Measurements from ENCODE around the gene SNAP91. TPM values are rescaled to one million over a fixed set of nuclear protein-coding genes. Genes with fewer than 3 reads are reported as not detected.

Gene SNAP91
- total RNA-seq, 1 experiment from 2014 or later = not detected

GRCh38 chr6:83546636-83547035 is 162.3 kb downstream of the SNAP91 start:
- TF ChIP-seq, protein P1, sequence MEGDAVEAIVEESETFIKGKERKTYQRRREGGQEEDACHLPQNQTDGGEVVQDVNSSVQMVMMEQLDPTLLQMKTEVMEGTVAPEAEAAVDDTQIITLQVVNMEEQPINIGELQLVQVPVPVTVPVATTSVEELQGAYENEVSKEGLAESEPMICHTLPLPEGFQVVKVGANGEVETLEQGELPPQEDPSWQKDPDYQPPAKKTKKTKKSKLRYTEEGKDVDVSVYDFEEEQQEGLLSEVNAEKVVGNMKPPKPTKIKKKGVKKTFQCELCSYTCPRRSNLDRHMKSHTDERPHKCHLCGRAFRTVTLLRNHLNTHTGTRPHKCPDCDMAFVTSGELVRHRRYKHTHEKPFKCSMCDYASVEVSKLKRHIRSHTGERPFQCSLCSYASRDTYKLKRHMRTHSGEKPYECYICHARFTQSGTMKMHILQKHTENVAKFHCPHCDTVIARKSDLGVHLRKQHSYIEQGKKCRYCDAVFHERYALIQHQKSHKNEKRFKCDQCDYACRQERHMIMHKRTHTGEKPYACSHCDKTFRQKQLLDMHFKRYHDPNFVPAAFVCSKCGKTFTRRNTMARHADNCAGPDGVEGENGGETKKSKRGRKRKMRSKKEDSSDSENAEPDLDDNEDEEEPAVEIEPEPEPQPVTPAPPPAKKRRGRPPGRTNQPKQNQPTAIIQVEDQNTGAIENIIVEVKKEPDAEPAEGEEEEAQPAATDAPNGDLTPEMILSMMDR (IDR thresholded peaks at IDR 0.05; ENCODE audit: insufficient read depth in 1 of 2, low read depth in 1 of 2, low read length in 1 of 2, severe bottlenecking in 1 of 2, unreplicated experiment in 1 of 2) = no peak
- H3K36me3 Mint-ChIP-seq (ENCODE audit: insufficient read depth, unreplicated experiment) = no peaks in the 10 kb centered on the region
- no peak overlapping the region for H3K4me3 ChIP-seq (ENCODE audit: low read depth, low read length)
- DNase-seq = no peak
- no peaks in the 10 kb centered on the region for H3K27me3 ChIP-seq (replicated peaks; ENCODE audit: control insufficient read depth, insufficient read depth, low read length)
- H3K9me3 Mint-ChIP-seq (ENCODE audit: unreplicated experiment) = no peaks in the 10 kb centered on the region
- H3K4me1 Mint-ChIP-seq (ENCODE audit: low read depth, unreplicated experiment) = no peaks in the 10 kb centered on the region
- H3K9me3 ChIP-seq = no peaks in the 10 kb centered on the region
- no peak overlapping the region for H3K4me3 Mint-ChIP-seq (ENCODE audit: unreplicated experiment)
- no TSS peak for BruUV-seq (replicated peaks)
- intact Hi-C loops (cut with micrococcal nuclease; ENCODE audit: unreplicated experiment) = no loop called here
- ChIA-PET POLR2A (no interaction called here), CTCF (interaction anchor here (0.7 to 1.4 kb wide), 2 partner anchors 11 to 481 kb away, joined by 3 to 4 read pairs; no protein-coding TSS in a partner anchor)
- peaks cover 6% of the 10 kb centered on the region for H3K27me3 Mint-ChIP-seq (ENCODE audit: insufficient read depth, unreplicated experiment)
- no peaks in the 10 kb centered on the region for H3K36me3 ChIP-seq (ENCODE audit: control insufficient read depth, insufficient read depth, low read length)
- no peak overlapping the region for H3K27ac Mint-ChIP-seq (ENCODE audit: unreplicated experiment)
- H3K4me1 ChIP-seq = no peaks in the 10 kb centered on the region; the same call in 1 of the 2 replicates

DNA sequence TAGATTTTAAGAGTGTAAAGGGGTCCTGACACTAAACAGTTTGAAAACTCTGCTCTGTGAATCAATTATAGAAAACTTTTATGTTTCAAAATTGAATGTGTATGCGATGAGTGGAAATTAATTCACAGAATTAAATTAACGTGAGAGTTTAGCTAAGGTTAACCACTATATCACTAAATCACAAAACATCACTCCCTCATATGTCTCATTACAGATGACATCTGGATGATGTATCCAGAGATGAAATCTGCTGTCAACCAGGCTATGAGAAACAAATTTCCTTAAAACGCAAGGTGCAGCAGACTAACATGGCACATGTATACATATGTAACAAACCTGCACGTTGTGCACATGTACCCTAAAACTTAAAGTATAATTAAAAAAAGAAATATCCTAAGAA is 169.2 kb downstream of the SNAP91 start:
- no TSS peak for BruUV-seq (replicated peaks)
- peaks cover 16% of the 10 kb centered on the region for H3K4me1 Mint-ChIP-seq (ENCODE audit: low read depth, unreplicated experiment)
- H3K36me3 Mint-ChIP-seq (ENCODE audit: insufficient read depth, unreplicated experiment) = no peaks in the 10 kb centered on the region
- H3K9me3 Mint-ChIP-seq (ENCODE audit: unreplicated experiment) = no peaks in the 10 kb centered on the region
- H3K4me1 ChIP-seq = peaks cover 6% of the 10 kb centered on the region
- no peak overlapping the region for H3K4me3 ChIP-seq (ENCODE audit: low read depth, low read length)
- TF ChIP-seq, protein P1 (IDR thresholded peaks at IDR 0.05; ENCODE audit: insufficient read depth in 1 of 2, low read depth in 1 of 2, low read length in 1 of 2, severe bottlenecking in 1 of 2, unreplicated experiment in 1 of 2) = no peak
- peaks cover 10% of the 10 kb centered on the region for H3K27me3 Mint-ChIP-seq (ENCODE audit: insufficient read depth, unreplicated experiment)
- no peak overlapping the region for H3K4me3 Mint-ChIP-seq (ENCODE audit: unreplicated experiment)
- ChIA-PET POLR2A (no interaction called here), CTCF (no interaction called here)
- intact Hi-C loops (cut with micrococcal nuclease; ENCODE audit: unreplicated experiment) = loop anchor here (5.0 kb wide), 2 partner anchors 317 to 472 kb away; partner anchors contain the start of genes DOP1A and UBE3D
- H3K9me3 ChIP-seq = no peaks in the 10 kb centered on the region
- H3K27ac Mint-ChIP-seq (ENCODE audit: unreplicated experiment) = no peak overlapping the region
- H3K27me3 ChIP-seq (replicated peaks; ENCODE audit: control insufficient read depth, insufficient read depth, low read length) = no peaks in the 10 kb centered on the region
- DNase-seq = no peak
- no peaks in the 10 kb centered on the region for H3K36me3 ChIP-seq (ENCODE audit: control insufficient read depth, insufficient read depth, low read length)

GRCh38 chr6:83536647-83537589 is 172.0 kb downstream of the SNAP91 start:
- H3K27ac Mint-ChIP-seq (ENCODE audit: unreplicated experiment) = no peak overlapping the region
- peaks cover 6% of the 10 kb centered on the region for H3K4me1 ChIP-seq
- H3K9me3 ChIP-seq = no peaks in the 10 kb centered on the region
- no peak overlapping the region for H3K4me3 ChIP-seq (ENCODE audit: low read depth, low read length)
- DNase-seq = no peak
- no peaks in the 10 kb centered on the region for H3K9me3 Mint-ChIP-seq (ENCODE audit: unreplicated experiment)
- peaks cover 6% of the 10 kb centered on the region for H3K27me3 Mint-ChIP-seq (ENCODE audit: insufficient read depth, unreplicated experiment)
- ChIA-PET CTCF (interaction anchor here (0.6 to 1.4 kb wide), 14 partner anchors 10 to 472 kb away, joined by 3 to 11 read pairs (median 4); partner anchors contain the start of genes DOP1A, PRSS35 and UBE3D), POLR2A (no interaction called here)
- intact Hi-C loops (cut with micrococcal nuclease; ENCODE audit: unreplicated experiment) = loop anchor here (1.0 to 5.0 kb wide), 4 partner anchors 56 to 470 kb away; partner anchors contain the start of genes DOP1A, PGM3, RWDD2A and UBE3D
- H3K36me3 ChIP-seq (ENCODE audit: control insufficient read depth, insufficient read depth, low read length) = no peaks in the 10 kb centered on the region
- H3K4me1 Mint-ChIP-seq (ENCODE audit: low read depth, unreplicated experiment) = peaks cover 16% of the 10 kb centered on the region
- TF ChIP-seq, protein P1 (IDR thresholded peaks at IDR 0.05; ENCODE audit: insufficient read depth in 1 of 2, low read depth in 1 of 2, low read length in 1 of 2, severe bottlenecking in 1 of 2, unreplicated experiment in 1 of 2) = no peak
- H3K4me3 Mint-ChIP-seq (ENCODE audit: unreplicated experiment) = no peak overlapping the region
- no TSS peak for BruUV-seq (replicated peaks)
- H3K27me3 ChIP-seq (replicated peaks; ENCODE audit: control insufficient read depth, insufficient read depth, low read length) = no peaks in the 10 kb centered on the region
- H3K36me3 Mint-ChIP-seq (ENCODE audit: insufficient read depth, unreplicated experiment) = no peaks in the 10 kb centered on the region
